HTR-8/SVneo (cell line): ENCODE data around the gene TMEM8B.

Experiments used
- DNase-seq: peaks from one replicate; pipeline ENCODE4 v3.0.0; 2011; ENCODE audit warnings: low spot score, mixed read lengths; ENCODE audit not compliant: insufficient read length
- FAIRE-seq: peaks from 2 replicates; lab custom pipeline; 2011; peaks lifted over from hg19 to GRCh38; lab: Jason Lieb, UNC

The TMEM8B gene

DNA sequence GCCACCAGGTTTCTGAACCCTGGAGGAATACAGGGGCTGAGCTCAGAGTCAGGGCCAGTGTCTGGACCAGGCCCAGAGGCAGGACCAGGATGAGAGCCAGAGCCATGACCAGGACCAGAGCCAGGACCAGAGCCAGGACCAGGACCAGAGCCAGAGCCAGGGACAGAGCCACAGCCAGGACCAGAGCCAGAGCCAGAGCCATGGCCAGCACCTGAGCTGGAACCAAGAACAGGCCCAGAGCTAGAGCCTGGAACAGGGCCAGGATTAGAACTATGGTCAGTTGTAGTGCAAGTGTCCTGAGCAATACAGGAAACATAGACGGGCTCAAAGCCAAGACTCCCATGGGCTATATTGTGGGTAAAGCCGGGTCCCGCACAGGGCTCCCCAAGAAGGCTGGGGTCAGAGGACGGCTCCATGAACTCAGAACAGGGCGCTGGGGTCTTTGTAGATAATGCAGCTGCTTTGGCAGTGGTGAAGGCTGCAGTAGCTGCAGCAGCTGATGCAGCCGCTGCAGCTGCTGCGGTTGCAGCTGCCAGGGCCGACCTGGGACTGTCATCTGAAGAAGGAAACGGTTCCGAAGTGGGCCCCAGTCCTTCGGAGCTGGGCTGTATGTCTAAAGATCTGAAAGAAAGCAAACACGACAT, 17.5 kb upstream of the TMEM8B start:
- FAIRE-seq (no peak), DNase-seq (no peak)

DNA sequence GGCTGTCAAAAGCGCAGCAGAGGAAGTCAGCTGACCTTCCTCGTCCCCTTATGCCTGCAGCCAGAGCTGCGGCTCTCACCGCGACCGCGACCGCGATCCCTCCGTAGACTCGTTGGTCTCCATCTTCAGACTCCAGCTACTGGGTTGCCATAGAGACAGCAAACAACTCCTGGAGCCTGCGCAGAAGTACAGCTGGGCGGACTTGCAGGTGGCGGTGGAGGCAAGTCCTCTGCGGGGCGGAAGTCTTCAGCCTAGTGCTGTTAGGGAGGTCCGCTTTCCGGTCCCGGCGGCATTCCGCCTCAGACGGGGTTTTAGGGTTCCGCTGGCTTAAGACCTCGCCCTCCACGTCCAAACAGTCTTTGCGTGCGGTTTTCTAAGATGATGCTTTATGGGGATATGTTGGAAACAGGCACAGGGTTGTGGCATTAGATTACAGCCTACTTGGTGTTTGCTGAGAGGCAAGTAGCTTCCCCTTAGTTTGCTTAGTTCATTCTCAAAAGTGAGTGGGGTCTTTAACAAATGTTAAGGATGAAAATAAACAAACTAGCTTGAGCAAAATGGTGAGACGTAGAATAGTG, 16.9 kb upstream of the TMEM8B start, which contains the start of gene SPAG8:
Gene SPAG8, minus strand, starts transcription at position 238 of the 578 bp plus-strand sequence. Its CDS starts 115 bp downstream, at position 123.
- peak; percentile 88 for DNase-seq
- FAIRE-seq = peak; percentile 82

DNA sequence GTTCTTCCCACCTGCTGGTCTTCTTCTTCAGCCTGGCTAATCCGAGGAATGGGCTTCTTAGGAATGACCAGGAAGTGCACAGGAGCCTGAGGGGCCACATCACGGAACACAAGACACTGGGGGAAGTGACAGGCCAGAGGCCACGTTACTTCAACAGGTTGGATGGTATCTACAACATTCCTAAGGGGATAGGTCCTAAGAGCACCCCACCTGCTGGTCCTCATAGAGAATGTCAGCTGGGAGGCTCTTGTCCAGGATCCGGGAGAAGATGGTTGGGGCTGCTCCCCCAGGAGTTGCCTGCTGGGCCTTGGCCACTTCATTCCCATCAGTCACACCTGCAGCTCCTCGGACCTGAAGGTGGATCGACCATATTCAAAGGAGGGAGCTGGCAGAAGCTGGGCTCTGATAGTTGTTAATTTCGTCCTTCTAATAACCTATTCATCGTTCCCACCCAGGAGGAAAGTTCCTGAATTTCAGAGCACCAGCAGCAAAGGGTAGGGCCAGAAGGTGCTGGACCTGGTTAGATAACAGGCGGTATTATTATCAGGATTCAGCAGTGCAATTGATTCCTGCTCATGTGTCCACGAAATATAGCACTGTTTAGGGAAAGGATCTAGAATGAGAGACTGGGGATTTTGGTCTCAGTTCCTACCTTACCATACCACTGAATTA, 15.5 kb upstream of the TMEM8B start:
- DNase-seq (no peak), FAIRE-seq (no peak)

DNA sequence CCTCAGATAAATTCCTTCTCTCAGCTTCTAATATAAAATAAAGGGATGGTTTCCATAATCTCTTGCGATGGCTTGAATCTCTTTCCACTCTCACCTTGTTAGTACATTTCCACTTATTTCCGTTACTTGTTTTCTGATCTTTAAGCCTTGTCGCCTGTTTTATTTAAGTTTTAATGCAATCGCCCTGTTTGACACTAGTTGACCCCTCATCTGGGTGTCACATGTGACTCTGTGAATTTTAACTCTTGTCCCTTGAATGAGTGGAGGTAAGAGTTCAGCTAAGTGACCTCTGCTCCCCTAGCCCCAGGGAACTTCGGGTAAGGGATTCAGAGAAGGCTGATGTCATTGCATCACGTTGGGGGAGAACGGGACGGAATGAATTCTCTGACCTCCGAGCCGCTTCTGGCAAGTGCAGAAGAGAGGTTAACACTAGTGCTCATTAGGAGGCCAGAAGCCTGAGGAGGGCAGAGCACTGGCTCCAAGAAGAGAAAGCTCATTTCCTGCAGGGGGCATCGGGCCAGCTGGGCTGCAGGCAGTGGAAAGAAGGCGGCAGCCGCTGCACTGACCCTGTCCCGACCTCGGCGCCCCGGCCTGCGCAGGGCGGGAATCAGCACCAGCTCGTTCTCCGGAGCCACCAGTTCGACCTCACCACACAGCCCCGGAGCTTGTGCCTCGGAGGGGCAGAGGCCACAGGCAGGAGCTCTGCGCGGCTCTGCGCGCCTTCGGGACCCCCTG, 14.8 kb upstream of the TMEM8B start:
- DNase-seq (no peak), FAIRE-seq (no peak)

DNA sequence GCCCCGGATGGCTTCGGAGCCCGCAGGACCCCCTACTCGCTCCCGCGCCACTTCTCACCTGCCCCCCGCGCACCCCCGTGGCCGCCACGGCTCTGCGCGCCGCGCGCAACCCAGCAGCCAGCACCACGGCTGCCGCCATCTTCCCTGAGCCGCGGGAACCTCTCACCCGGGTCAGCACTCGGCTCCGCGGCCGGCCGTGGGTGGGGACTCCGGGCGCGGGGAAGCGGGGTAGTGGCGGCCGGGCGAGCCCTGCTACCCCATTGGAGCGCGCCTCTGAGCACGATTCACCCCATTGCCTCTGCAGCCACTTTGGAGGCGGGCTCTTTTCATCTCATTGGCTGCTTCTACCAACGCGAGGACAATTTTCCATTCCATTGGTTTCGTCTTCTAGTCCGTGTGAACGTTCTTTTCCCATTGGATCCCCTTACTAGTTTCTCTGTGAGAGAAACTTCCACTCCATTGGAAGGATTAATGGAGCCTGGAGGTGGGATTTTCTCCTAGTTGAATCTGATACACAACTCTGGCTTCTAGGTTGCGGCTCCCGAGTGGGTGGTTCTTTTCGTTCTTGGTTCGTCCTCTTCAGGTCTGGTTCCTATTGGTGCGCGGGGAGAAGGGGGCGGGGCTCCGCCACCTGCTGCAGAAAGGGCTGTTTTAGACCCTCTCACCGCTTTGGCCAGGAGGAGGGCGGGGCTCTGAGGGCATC, 14.0 kb upstream of the TMEM8B start, which contains the start of gene HINT2:
Gene HINT2, minus strand, starts transcription at position 202 of the 703 bp plus-strand sequence. Its CDS starts 63 bp downstream, at position 139.
- FAIRE-seq (no peak), DNase-seq (peak; percentile 88)

GRCh38 chr9:35816708-35817107, 12.3 kb upstream of the TMEM8B start:
- no peak for FAIRE-seq
- DNase-seq = no peak

GRCh38 chr9:35818341-35818740, 10.7 kb upstream of the TMEM8B start:
- no peak for FAIRE-seq

GRCh38 chr9:35820076-35820475, 9.0 kb upstream of the TMEM8B start:
- FAIRE-seq = no peak
- no peak for DNase-seq

More at GRCh38 chr9:35818341-35818740, 10.7 kb upstream of the TMEM8B start:
- DNase-seq = no peak

GRCh38 chr9:35822926-35823325, 6.1 kb upstream of the TMEM8B start:
- no peak for FAIRE-seq
- no peak for DNase-seq

DNA sequence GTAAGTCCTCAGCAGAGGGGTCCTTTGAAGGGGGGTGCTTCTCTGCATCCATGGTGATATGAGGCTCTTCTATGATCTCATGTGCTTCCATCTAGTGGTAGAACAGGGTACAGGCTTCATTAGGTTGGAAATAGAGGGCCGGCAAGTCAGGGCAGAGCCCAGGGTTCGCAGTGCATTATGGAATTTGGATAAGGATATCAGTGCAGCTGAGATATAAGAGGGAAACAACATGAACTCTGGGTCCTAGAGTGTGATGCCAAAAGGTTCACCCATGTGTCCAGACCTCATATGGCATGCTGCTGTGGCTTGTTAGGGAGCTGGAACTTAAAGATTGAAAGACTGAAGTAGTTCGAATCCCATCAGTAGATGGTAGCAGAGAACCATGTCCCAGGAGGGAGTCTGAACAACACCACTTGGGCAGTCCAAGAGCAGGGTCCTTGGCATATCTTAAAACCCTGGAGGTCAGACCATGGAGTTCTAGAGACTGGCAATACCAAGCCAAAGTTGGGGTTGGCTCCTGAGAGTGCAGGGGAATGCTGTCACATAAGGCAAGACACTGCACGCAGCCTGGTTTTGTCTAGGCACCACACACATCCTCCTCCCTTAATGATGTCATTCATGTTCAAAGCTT, 2.8 kb upstream of the TMEM8B start:
- no peak for FAIRE-seq
- peak; percentile 49 for DNase-seq

GRCh38 chr9:35827486-35827885, 1.5 kb upstream of the TMEM8B start:
- FAIRE-seq = no peak
- no peak for DNase-seq

DNA sequence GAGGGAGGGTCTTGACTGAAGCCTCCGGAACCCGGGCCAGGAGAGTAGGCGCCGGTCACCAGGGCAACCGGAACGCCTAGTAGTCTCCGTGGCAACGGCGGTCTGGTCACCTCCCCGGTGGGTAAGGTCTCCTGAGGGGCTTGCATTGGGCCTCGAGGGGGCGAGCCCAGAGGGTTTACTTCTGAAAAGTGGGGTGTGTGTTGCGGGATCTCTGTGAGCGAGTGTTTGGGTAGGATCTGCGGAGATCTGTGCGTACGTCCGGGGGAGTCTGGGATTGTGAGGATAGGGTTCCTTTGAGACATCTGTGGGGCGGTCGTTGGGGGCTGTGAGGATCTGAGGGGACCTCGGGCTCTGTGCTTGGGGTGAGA, 328 bp upstream of the TMEM8B start, which contains the start of gene FAM221B:
Gene FAM221B, minus strand, starts transcription at position 17 of the 368 bp plus-strand sequence. CDS start 2,571 bp downstream, outside the sequence.
- no peak for FAIRE-seq
- no peak for DNase-seq

DNA sequence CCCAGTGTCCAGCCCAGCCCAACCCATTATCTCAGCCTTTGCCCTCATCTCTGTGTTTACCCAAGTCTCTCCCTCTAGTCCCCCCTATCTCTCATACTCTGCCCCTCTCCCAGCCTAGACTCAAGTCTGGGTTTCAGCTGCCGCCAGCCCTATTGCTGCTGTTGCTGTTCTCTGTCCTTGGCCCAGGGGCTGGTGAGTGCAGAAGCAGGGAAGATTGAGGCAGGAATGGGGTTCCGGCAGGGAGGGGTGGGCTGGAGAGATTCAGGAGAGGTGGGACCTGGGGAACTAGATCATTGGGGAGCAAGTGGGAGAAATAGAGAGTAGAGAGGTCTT, 702 bp downstream of the TMEM8B start:
- no peak for FAIRE-seq

DNA sequence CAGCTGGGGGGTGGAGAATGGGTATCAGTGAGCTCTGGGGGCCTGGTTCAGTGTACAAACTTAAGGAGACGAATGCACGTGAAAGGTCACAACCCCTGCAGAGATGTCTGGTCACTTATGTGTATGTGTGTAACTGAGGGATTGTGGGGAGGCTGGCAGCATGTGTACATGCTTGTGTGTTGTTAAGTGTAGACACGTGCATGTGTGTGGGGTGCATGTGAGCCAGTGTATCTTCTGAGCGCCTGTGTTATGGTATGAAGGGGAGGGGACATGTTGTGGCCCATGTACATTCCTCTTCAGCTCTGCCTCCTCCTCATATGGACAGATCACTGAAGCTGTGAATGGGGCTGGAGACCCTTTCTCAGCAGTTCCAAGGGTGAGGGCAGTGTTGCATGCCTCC, 2.0 kb downstream of the TMEM8B start:
- FAIRE-seq (no peak), DNase-seq (no peak)

More for the DNA sequence above, 702 bp downstream of the TMEM8B start:
- DNase-seq = no peak

GRCh38 chr9:35832814-35833213, 3.8 kb downstream of the TMEM8B start:
- FAIRE-seq = no peak

DNA sequence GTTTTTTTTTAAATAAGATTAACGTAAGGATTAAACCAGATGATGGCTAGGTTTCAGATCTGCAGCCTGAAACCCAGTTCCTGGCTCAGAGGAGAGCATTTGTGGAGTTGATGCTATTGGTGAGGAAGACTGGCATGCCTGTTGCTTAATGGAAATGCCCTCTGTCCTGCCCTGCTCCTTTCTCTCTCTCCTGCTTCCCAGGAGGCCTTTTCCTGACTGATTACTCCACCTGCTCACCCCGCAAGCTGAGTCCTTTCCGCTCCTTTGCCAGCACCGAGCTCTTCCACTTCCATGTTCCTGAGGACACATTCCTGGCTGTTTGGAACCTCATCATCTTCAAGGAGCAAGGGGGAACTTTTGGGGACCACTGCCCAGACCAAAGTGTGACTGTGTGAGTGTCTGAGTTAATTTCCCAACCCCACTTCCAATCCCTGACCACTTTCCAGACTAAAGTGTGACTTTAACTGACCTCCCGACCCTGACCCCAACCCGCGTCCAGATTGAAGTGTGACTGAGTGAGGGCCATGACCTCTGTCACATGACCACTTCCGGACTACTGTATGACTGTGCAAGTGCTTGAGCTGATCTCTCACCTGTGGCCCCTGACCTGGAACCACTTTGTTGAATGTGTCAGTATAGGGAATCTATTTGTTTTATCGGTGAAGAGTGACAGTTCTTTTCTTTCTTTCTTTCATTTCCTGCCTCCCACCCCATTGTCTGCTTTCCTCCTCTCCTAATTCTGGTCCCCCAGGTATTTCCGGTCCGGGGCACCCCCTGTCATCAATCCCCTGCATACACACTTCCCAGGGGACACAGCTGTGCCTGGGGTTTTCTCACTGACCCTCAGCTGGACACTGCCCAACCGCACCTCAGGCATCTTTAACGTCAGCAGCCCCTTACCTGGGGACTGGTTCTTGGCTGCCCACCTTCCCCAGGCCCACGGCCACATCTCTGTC, 5.5 kb downstream of the TMEM8B start:
- FAIRE-seq = no peak
- DNase-seq = no peak

More at GRCh38 chr9:35832814-35833213, 3.8 kb downstream of the TMEM8B start:
- DNase-seq = no peak

DNA sequence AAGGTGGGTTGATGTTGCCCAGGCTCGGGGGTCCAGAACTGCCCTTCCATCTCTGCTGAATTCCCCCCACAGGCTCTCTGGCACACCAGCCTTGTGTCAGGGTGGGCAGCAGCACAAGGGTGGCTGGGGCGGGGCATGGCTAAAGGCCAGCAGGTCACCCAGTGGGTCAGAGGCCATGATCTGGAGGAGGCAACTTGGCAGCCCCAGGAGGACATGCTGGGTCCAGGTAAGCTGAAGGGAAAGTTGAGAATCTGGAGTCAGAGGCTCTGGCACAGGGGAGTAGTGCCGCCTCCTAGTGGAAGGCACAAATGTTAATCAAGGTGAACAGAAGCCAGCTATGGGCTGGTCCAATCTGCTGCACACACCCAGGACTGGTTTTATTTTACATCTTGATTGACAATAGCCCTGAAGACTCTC, 6.2 kb downstream of the TMEM8B start:
- DNase-seq (no peak), FAIRE-seq (no peak)

GRCh38 chr9:35835766-35836165, 6.7 kb downstream of the TMEM8B start:
- FAIRE-seq (no peak), DNase-seq (no peak)
